ENCODE results near the gene CASK. TPM values are rescaled to one million over a fixed set of nuclear protein-coding genes. Genes with fewer than 3 reads are reported as not detected.

CASK gene
- total RNA-seq, 1 experiment from 2014 or later, result 54.6 TPM

GRCh38 chrX:41671082-41671481 lies 252.3 kb downstream of the CASK start (continued):
- TF ChIP-seq, protein P1, sequence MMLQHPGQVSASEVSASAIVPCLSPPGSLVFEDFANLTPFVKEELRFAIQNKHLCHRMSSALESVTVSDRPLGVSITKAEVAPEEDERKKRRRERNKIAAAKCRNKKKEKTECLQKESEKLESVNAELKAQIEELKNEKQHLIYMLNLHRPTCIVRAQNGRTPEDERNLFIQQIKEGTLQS (CRISPR knock-in tag; conservative IDR thresholded peaks at IDR 0.05), result no peak
- TF ChIP-seq ATF2 (CRISPR knock-in tag; IDR thresholded peaks at IDR 0.05; ENCODE audit: borderline replicate concordance, low read depth), result no peak
- TF ChIP-seq EMX1 (CRISPR knock-in tag; IDR thresholded peaks at IDR 0.05), result no peak
- no peak for TF ChIP-seq KAT7 (CRISPR knock-in tag; IDR thresholded peaks at IDR 0.05; ENCODE audit: borderline replicate concordance)
- TF ChIP-seq ZNF219 (CRISPR knock-in tag; IDR thresholded peaks at IDR 0.05; ENCODE audit: borderline replicate concordance), result no peak
- TF ChIP-seq MLX (CRISPR knock-in tag; IDR thresholded peaks at IDR 0.05), result no peak

- Mint-ChIP-seq H3K4me1 (peaks cover 26% of the 10 kb centered on the region), H3K9me3 (no peaks in the 10 kb centered on the region), H3K27me3 (ENCODE audit: low read depth) (no peaks in the 10 kb centered on the region), H3K4me3 (no peak overlapping the region), H3K36me3 (no peaks in the 10 kb centered on the region), H3K27ac (no peak overlapping the region)
- CTCF ChIA-PET, result no interaction called here
- DNase-seq (ENCODE audit: low spot score), result no peak
- POLR2A ChIA-PET, result no interaction called here
- no peak for ATAC-seq
- TF ChIP-seq CTCF (IDR thresholded peaks at IDR 0.05) (no peak), SOX15 (CRISPR knock-in tag; IDR thresholded peaks at IDR 0.05) (no peak), FOXP1 (CRISPR knock-in tag; IDR thresholded peaks at IDR 0.05; ENCODE audit: borderline replicate concordance) (no peak), ATF2 (CRISPR knock-in tag; IDR thresholded peaks at IDR 0.05; ENCODE audit: borderline replicate concordance, low read depth) (no peak), ATF1 (CRISPR knock-in tag; IDR thresholded peaks at IDR 0.05) (no peak), ZNF263 (CRISPR knock-in tag; IDR thresholded peaks at IDR 0.05; ENCODE audit: low read depth) (no peak), RORB (CRISPR knock-in tag; IDR thresholded peaks at IDR 0.05) (no peak), STAT6 (CRISPR knock-in tag; conservative IDR thresholded peaks at IDR 0.05; ENCODE audit: low read depth) (no peak)
- TF ChIP-seq, protein P2, sequence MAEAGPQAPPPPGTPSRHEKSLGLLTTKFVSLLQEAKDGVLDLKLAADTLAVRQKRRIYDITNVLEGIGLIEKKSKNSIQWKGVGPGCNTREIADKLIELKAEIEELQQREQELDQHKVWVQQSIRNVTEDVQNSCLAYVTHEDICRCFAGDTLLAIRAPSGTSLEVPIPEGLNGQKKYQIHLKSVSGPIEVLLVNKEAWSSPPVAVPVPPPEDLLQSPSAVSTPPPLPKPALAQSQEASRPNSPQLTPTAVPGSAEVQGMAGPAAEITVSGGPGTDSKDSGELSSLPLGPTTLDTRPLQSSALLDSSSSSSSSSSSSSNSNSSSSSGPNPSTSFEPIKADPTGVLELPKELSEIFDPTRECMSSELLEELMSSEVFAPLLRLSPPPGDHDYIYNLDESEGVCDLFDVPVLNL (CRISPR knock-in tag; IDR thresholded peaks at IDR 0.05; ENCODE audit: borderline replicate concordance, low read depth), result no peak
- TF ChIP-seq, protein P3, sequence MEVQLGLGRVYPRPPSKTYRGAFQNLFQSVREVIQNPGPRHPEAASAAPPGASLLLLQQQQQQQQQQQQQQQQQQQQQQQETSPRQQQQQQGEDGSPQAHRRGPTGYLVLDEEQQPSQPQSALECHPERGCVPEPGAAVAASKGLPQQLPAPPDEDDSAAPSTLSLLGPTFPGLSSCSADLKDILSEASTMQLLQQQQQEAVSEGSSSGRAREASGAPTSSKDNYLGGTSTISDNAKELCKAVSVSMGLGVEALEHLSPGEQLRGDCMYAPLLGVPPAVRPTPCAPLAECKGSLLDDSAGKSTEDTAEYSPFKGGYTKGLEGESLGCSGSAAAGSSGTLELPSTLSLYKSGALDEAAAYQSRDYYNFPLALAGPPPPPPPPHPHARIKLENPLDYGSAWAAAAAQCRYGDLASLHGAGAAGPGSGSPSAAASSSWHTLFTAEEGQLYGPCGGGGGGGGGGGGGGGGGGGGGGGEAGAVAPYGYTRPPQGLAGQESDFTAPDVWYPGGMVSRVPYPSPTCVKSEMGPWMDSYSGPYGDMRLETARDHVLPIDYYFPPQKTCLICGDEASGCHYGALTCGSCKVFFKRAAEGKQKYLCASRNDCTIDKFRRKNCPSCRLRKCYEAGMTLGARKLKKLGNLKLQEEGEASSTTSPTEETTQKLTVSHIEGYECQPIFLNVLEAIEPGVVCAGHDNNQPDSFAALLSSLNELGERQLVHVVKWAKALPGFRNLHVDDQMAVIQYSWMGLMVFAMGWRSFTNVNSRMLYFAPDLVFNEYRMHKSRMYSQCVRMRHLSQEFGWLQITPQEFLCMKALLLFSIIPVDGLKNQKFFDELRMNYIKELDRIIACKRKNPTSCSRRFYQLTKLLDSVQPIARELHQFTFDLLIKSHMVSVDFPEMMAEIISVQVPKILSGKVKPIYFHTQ (CRISPR knock-in tag; IDR thresholded peaks at IDR 0.05), result no peak
- TF ChIP-seq, protein P4, sequence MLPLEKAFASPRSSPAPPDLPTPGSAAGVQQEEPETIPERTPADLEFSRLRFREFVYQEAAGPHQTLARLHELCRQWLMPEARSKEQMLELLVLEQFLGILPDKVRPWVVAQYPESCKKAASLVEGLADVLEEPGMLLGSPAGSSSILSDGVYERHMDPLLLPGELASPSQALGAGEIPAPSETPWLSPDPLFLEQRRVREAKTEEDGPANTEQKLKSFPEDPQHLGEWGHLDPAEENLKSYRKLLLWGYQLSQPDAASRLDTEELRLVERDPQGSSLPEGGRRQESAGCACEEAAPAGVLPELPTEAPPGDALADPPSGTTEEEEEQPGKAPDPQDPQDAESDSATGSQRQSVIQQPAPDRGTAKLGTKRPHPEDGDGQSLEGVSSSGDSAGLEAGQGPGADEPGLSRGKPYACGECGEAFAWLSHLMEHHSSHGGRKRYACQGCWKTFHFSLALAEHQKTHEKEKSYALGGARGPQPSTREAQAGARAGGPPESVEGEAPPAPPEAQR (CRISPR knock-in tag; IDR thresholded peaks at IDR 0.05), result no peak
- TF ChIP-seq, protein P5, sequence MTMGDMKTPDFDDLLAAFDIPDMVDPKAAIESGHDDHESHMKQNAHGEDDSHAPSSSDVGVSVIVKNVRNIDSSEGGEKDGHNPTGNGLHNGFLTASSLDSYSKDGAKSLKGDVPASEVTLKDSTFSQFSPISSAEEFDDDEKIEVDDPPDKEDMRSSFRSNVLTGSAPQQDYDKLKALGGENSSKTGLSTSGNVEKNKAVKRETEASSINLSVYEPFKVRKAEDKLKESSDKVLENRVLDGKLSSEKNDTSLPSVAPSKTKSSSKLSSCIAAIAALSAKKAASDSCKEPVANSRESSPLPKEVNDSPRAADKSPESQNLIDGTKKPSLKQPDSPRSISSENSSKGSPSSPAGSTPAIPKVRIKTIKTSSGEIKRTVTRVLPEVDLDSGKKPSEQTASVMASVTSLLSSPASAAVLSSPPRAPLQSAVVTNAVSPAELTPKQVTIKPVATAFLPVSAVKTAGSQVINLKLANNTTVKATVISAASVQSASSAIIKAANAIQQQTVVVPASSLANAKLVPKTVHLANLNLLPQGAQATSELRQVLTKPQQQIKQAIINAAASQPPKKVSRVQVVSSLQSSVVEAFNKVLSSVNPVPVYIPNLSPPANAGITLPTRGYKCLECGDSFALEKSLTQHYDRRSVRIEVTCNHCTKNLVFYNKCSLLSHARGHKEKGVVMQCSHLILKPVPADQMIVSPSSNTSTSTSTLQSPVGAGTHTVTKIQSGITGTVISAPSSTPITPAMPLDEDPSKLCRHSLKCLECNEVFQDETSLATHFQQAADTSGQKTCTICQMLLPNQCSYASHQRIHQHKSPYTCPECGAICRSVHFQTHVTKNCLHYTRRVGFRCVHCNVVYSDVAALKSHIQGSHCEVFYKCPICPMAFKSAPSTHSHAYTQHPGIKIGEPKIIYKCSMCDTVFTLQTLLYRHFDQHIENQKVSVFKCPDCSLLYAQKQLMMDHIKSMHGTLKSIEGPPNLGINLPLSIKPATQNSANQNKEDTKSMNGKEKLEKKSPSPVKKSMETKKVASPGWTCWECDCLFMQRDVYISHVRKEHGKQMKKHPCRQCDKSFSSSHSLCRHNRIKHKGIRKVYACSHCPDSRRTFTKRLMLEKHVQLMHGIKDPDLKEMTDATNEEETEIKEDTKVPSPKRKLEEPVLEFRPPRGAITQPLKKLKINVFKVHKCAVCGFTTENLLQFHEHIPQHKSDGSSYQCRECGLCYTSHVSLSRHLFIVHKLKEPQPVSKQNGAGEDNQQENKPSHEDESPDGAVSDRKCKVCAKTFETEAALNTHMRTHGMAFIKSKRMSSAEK (CRISPR knock-in tag; IDR thresholded peaks at IDR 0.05; ENCODE audit: borderline replicate concordance), result no peak
Observed at GRCh38 chrX:41670112-41670511, 253.2 kb downstream of the CASK start.

Data from WTC11 (cell line).